B cell (primary cell): ENCODE data around the gene FTCD.

Experiments
- CTCF ChIP-seq: fragments of 200-600 bp; IDR thresholded peaks from one replicate; pipeline ENCODE4 v1.8.0; 2022; ENCODE audit warnings: antibody characterized with exemption, mild to moderate bottlenecking
- EZH2 ChIP-seq: IDR thresholded peaks from 2 replicates; pipeline ENCODE4 v1.6.1; 2012; ENCODE audit warnings: borderline replicate concordance, low read depth, mild to moderate bottlenecking, moderate library complexity, low read length; ENCODE audit not compliant: insufficient read depth, poor library complexity, severe bottlenecking

- TF ChIP-seq CTCF = no peak
- no peak for TF ChIP-seq EZH2
Measured at GRCh38 chr21:46104104-46104503, 51.3 kb downstream of the FTCD start.
